Heart left ventricle (tissue), 16 donors: Measurements from ENCODE around the gene WDR12. TPM values are rescaled to one million over a fixed set of nuclear protein-coding genes. Genes with fewer than 3 reads are reported as not detected.
"Not testable (repeated sequence)": the region's sequence is repeated elsewhere in the genome, so short reads cannot be mapped to it uniquely, and the experiment has no call there.

Source experiments
- ATAC-seq, 4 donors: fragments of 200-7000 bp; cut with Tn5 transposase; one replicate each; pipeline ENCODE4 v1.9.1; 2020 to 2022; ENCODE audit warnings: moderate library complexity in 4 of 4, mild to moderate bottlenecking in 3 of 4, moderate number of reproducible peaks in 1 of 4
- DNase-seq, 5 donors: peaks; one replicate each; pipeline ENCODE4 v3.0.0-alpha.2; 2020
- H3K27ac ChIP-seq, 12 donors: fragments of 200-600 bp; sonication (generic) in 4 of 12; one replicate each; pipeline versions ENCODE4 v1.5.0 to v1.8.0; 2016 to 2022; ENCODE audit warnings: mild to moderate bottlenecking in 2 of 12
- H3K27me3 ChIP-seq, 9 donors: fragments of 200-600 bp; sonication (generic) in 2 of 9; one replicate each; pipeline versions ENCODE4 v1.5.1 to v1.8.0; 2016 to 2022; ENCODE audit warnings: mild to moderate bottlenecking in 3 of 9
- H3K36me3 ChIP-seq, 9 donors: fragments of 200-600 bp; sonication (generic) in 2 of 9; one replicate each; pipeline versions ENCODE4 v1.5.0 to v1.8.0; 2018 to 2022; ENCODE audit warnings: mild to moderate bottlenecking in 2 of 9
- H3K4me1 ChIP-seq, 12 donors: fragments of 200-600 bp; sonication (generic) in 4 of 12; one replicate each; pipeline versions ENCODE4 v1.5.0 to v1.8.0; 2016 to 2022; ENCODE audit warnings: mild to moderate bottlenecking in 3 of 12
- H3K4me3 ChIP-seq, 12 donors: fragments of 200-600 bp; sonication (generic) in 4 of 12; one replicate each; pipeline versions ENCODE4 v1.5.0 to v1.8.0; 2017 to 2022; ENCODE audit warnings: mild to moderate bottlenecking in 9 of 12, moderate library complexity in 4 of 12
- H3K9me3 ChIP-seq, 12 donors: fragments of 200-600 bp; sonication (generic) in 4 of 12; one replicate each; pipeline versions ENCODE4 v1.5.0 to v1.8.0; 2016 to 2022; ENCODE audit warnings: mild to moderate bottlenecking in 1 of 12
- CTCF ChIP-seq, 12 donors: fragments of 200-600 bp; sonication (generic) in 4 of 12; IDR thresholded peaks; one replicate each; pipeline versions ENCODE4 v1.5.0 to v1.8.0; 2018 to 2022; ENCODE audit warnings: antibody characterized with exemption in 12 of 12, mild to moderate bottlenecking in 5 of 12
- POLR2A ChIP-seq, 2 donors: fragments of 450-650 bp; IDR thresholded peaks; one replicate each; pipeline ENCODE4 v1.6.1; 2017; ENCODE audit warnings: antibody characterized with exemption in 2 of 2, mild to moderate bottlenecking in 2 of 2, moderate library complexity in 2 of 2
- WGBS, 4 donors: extraction: QIAGEN DNeasy Blood & Tissue Kit in 2 of 4; methylation state at CpG; one replicate each; pipeline versions ENCODE4 v1.1.5 to v1.1.7; 2013 to 2018; 5-methylcytosine and 5-hydroxymethylcytosine counted together
- intact Hi-C, 10 donors: fragments of 100-400 bp; cut with DNase I; formaldehyde crosslinking; loops; one replicate each; pipeline versions ENCODE4 v1.11.1 to v1.14.2; 2022
- polyA plus RNA-seq, 2 donors: library from polyadenylated mRNA; stranded (reverse); fragments of 200-250 nt; gene quantifications; one replicate each; pipeline ENCODE4 v1.2.3, GENCODE V29; 2013
- total RNA-seq, 9 donors: library from RNA; depleted of rRNA in 2 of 9; stranded (reverse); fragments of >200 nt in 2 of 9; fragmentation: NEBNext Ultra II Directional in 3 of 9; extraction: Animal tissue kit (Norgen Biotek cat#: 25700) in 3 of 9; gene quantifications; one replicate each; pipeline versions ENCODE4 v1.1.0 to v1.2.4, GENCODE V29; 2016 to 2023
- donor health status: ischemic (EF 13 %, LVEDD 7.1; RV severe dilation, severe dysfunction).
- donor health status: healthy with polysubstance abuse.
- donor health status: DM: no; HTN: yes; CAD: no.
- donor health status: DM: no; HTN: no; CAD: no.
- donor health status: ischemic (EF 25% LVEDD 6.9; RV normal size, moderate dysfunction).
- donor health status: ischemic (EF 25% LVEDD 5.7; RV mildly dilated, moderate dysfunction).
- donor health status: healthy.
- donor health status: DM: yes; HTN: yes; CAD: no.
- donor health status: ischemic (EF 35%, LVEDD 5.7; RV mildly dilated, moderate dysfunction).
- donor health status: nonischemic (EF 11% LVEDD 7.7; RV severe dilation, severe dysfunction).
- donor health status: DM: yes; HTN: yes; CAD: no.
- donor health status: PGD.
- donor health status: ischemic (EF 29% LVEDD 5.4; RV normal size, mild dysfunction).
- donor health status: nonischemic (EF 23%, LVEDD 6.1; RV moderate dilation, normal function).

Gene WDR12
- total and polyA plus RNA-seq, 11 donors, result 12.9 to 56.3 (median 34.0) TPM

GRCh38 chr2:202932425-202933138, 21.1 kb upstream of the WDR12 start:
- no peak for ATAC-seq
- 83 to 89% (median 84%) methylated on average over 3 of the region's 3 CpGs for WGBS, 4 donors
- peaks cover 0 to 44% (median 17%) of the 10 kb centered on the region in 9 donors for H3K36me3 ChIP-seq

DNA sequence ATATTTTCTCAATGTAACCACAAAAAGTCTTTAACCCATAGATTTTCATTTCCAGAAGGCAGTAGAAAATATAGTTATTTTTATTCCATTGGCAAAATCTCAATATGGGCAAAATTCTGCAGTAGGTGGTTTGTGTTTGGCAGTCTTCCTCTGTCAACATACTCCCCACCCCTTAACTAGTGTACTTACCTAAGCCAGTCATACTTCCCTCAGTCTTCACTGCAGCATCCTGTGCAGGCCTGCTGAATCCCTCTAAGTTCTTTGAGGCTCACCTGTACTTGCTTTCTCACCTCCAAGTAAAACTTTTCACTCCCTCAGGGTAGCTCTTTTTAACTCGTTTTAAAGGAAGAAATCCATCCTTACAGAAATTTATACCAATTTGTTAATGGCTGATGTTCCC, 7.4 kb upstream of the WDR12 start:
- no peak for ATAC-seq
- intact Hi-C loops, result loop anchor here in 2 of 10 donors (10.0 kb wide), 2 partner anchors 86 to 96 kb away; partner anchors contain the start of gene NBEAL1 (in 1 of the 2)

More at GRCh38 chr2:202932425-202933138, 21.1 kb upstream of the WDR12 start:
- no peaks in the 10 kb centered on the region for H3K27me3 ChIP-seq
- H3K9me3 ChIP-seq, result no peaks in the 10 kb centered on the region
- TF ChIP-seq POLR2A (IDR thresholded peaks at IDR 0.05) (no peak), CTCF (IDR thresholded peaks at IDR 0.05) (no peak)
- H3K27ac ChIP-seq, result no peak overlapping the region
- intact Hi-C loops, result no loop called here
- no peak for DNase-seq
- no peaks in the 10 kb centered on the region for H3K4me1 ChIP-seq
- no peak overlapping the region for H3K4me3 ChIP-seq

GRCh38 chr2:202912342-202913201, 1.1 kb upstream of the WDR12 start:
- Histone ChIP-seq H3K4me1 (peaks cover 0 to 29% (median 17%) of the 10 kb centered on the region in 12 donors), H3K4me3 (peak overlapping the region; percentile 61 to 85 (median 70)), H3K27ac (peak overlapping the region; percentile 71 to 98 (median 86))
- not testable (repeated sequence) for DNase-seq, H3K27me3 ChIP-seq, H3K36me3 ChIP-seq, H3K9me3 ChIP-seq
- intact Hi-C loops, result loop anchor here in 3 of 10 donors (5.0 to 10.0 kb wide), 6 partner anchors 40 to 325 kb away; partner anchors contain the start of genes NBEAL1 (in 2 of the 3), CYP20A1 (in 1 of the 3) and ICA1L (in 1 of the 3)
- whole genome bisulfite sequencing, 4 donors, result 2 to 5% (median 4%) methylated on average over 8 to 22 of the region's 49 CpGs
- peak; percentile 66 to 92 (median 89) for ATAC-seq

More for the DNA sequence above, 7.4 kb upstream of the WDR12 start:
- Histone ChIP-seq H3K27me3 (no peaks in the 10 kb centered on the region), H3K27ac (no peak overlapping the region), H3K4me1 (no peaks in the 10 kb centered on the region), H3K36me3 (peaks cover 0 to 53% (median 43%) of the 10 kb centered on the region in 9 donors), H3K4me3 (no peak overlapping the region), H3K9me3 (peaks cover 0 to 8% (median 0%) of the 10 kb centered on the region in 12 donors)
- no peak for TF ChIP-seq POLR2A (IDR thresholded peaks at IDR 0.05)
- no peak for TF ChIP-seq CTCF (IDR thresholded peaks at IDR 0.05)
- DNase-seq, result no peak
- WGBS, 4 donors, result 89 to 97% (median 94%) methylated on average over 1 of the region's 1 CpG

GRCh38 chr2:202911203-202911511, 316 bp downstream of the WDR12 start:
- TF ChIP-seq POLR2A (IDR thresholded peaks at IDR 0.05), result no peak
- TF ChIP-seq CTCF (IDR thresholded peaks at IDR 0.05), result no peak
- Histone ChIP-seq H3K27me3 (no peaks in the 10 kb centered on the region), H3K36me3 (peaks cover 0 to 13% (median 7%) of the 10 kb centered on the region in 9 donors), H3K27ac (peak overlapping the region; percentile 71 to 98 (median 86)), H3K4me1 (peaks cover 0 to 29% (median 17%) of the 10 kb centered on the region in 12 donors), H3K4me3 (peak overlapping the region; percentile 61 to 85 (median 70)), H3K9me3 (no peaks in the 10 kb centered on the region)
- no peak for DNase-seq
- ATAC-seq, result peak in 1 of 4 donors; percentile 7
- 0% methylated on average over 8 of the region's 8 CpGs for WGBS, 4 donors
- intact Hi-C loops, result loop anchor here in 3 of 10 donors (5.0 to 10.0 kb wide), 6 partner anchors 39 to 326 kb away; partner anchors contain the start of genes NBEAL1 (in 2 of the 3), CYP20A1 (in 1 of the 3) and ICA1L (in 1 of the 3)
